ENCODE measurements around the gene SNORC. TPM values are rescaled to one million over a fixed set of nuclear protein-coding genes. Genes with fewer than 3 reads are reported as not detected.

The SNORC gene
- total and polyA plus RNA-seq, 2 of the 4 experiments (the other 2 are of a cell fraction) = under 0.01 to 0.67 TPM

DNA sequence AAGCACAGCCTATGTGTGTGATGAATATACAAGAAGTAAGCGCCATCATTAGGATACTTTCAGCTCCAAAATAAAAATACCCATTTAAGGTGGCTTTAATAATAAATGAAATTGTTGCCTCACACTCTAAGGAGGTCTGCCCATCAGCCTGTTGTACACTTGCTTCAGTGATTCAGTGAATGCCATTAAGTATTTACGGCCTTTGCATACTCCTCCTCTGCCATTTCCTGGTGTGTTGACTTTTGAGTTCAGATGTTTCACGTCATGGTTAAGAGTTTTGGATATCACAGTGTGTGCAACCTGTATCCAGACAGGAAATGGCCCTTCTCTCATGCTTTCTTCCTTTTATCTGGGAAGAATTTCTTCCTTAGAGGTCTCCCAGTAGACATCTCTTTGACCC lies 38.6 kb upstream of the SNORC start:
- in situ Hi-C loops (cut with MboI; ENCODE audit: low sequenced_read_pairs) (no loop called here), intact Hi-C loops (cut with micrococcal nuclease) (no loop called here), dilution Hi-C loops (cut with HindIII; ENCODE audit: low sequenced_read_pairs, unreplicated experiment) (no loop called here)
- Histone ChIP-seq H2AK5ac (ENCODE audit: low read depth, low read length) (no peak overlapping the region), H4K5ac (ENCODE audit: low read depth, low read length) (no peak overlapping the region), H2AFZ (replicated peaks; ENCODE audit: low read length, poor library complexity) (no peak overlapping the region), H2BK15ac (ENCODE audit: low read depth, low read length) (no peak overlapping the region), H3K4ac (ENCODE audit: low read depth, low read length) (no peak overlapping the region), H2BK5ac (ENCODE audit: low read depth, low read length, poor library complexity, severe bottlenecking) (no peak overlapping the region), H2BK20ac (ENCODE audit: low read depth, low read length) (no peak overlapping the region), H4K8ac (ENCODE audit: low read depth in 2 of 2, low read length in 2 of 2) (no peak overlapping the region), H2AK9ac (replicated peaks; ENCODE audit: low read depth, low read length, poor library complexity) (no peak overlapping the region), H3K9ac (ENCODE audit: low read depth, low read length) (no peak overlapping the region), H3K4me2 (ENCODE audit: low read depth, low read length) (no peak overlapping the region), H3K27me3 (ENCODE audit: control insufficient read depth, insufficient read depth, low read length) (no peaks in the 10 kb centered on the region), H3K4me3 (ENCODE audit: insufficient read depth, low read depth, low read length) (no peak overlapping the region), H3K79me1 (ENCODE audit: low read depth in 1 of 2, low read length in 2 of 2) (peaks cover 7 to 9% of the 10 kb centered on the region in 2 experiments; a peak in 2 of 4 replicates), H3K14ac (replicated peaks; ENCODE audit: low read depth, low read length) (no peak overlapping the region), H3K56ac (ENCODE audit: extremely low read depth, insufficient read depth, low read length) (no peak overlapping the region), H3K9me3 (ENCODE audit: control insufficient read depth, insufficient read depth, low read length) (no peaks in the 10 kb centered on the region), H3K36me3 (ENCODE audit: control insufficient read depth, insufficient read depth, low read length) (peaks cover 30% of the 10 kb centered on the region), H4K91ac (ENCODE audit: insufficient read depth, low read depth, low read length) (no peak overlapping the region), H3K9me1 (ENCODE audit: insufficient read depth, low read length) (no peaks in the 10 kb centered on the region), H3K23ac (ENCODE audit: low read depth, low read length) (no peak overlapping the region), H4K20me1 (ENCODE audit: insufficient read depth, low read length) (no peaks in the 10 kb centered on the region), H2BK120ac (ENCODE audit: low read depth, low read length) (no peak overlapping the region), H3K18ac (ENCODE audit: low read depth, low read length) (no peak overlapping the region), H3K4me1 (ENCODE audit: control insufficient read depth, insufficient read depth, low read length) (no peaks in the 10 kb centered on the region), H3K27ac (ENCODE audit: insufficient read depth, low read length) (no peak overlapping the region)
- WGBS, 2 experiments (ENCODE audit: extremely low coverage in 2 of 2, insufficient read length in 1 of 2) = no CpG with 5 or more reads among the region's 3 CpGs
- ChIA-PET CTCF (no interaction called here), POLR2A (ENCODE audit: unreplicated experiment) (no interaction called here)
- no TSS peak for BruUV-seq (replicated peaks)
- no peak for ATAC-seq (ENCODE audit: low read depth)
- no peak for DNase-seq
- TF ChIP-seq NFE2L2 (IDR thresholded peaks at IDR 0.05; ENCODE audit: low read depth, low read length) = no peak
- TF ChIP-seq RFX5 (IDR thresholded peaks at IDR 0.05; ENCODE audit: low read depth, low read length) = no peak
- TF ChIP-seq RAD21 (IDR thresholded peaks at IDR 0.05; ENCODE audit: low read length) = no peak
- no peak for TF ChIP-seq MAZ (IDR thresholded peaks at IDR 0.05; ENCODE audit: borderline replicate concordance, low read depth, low read length)
- TF ChIP-seq, protein P1, sequence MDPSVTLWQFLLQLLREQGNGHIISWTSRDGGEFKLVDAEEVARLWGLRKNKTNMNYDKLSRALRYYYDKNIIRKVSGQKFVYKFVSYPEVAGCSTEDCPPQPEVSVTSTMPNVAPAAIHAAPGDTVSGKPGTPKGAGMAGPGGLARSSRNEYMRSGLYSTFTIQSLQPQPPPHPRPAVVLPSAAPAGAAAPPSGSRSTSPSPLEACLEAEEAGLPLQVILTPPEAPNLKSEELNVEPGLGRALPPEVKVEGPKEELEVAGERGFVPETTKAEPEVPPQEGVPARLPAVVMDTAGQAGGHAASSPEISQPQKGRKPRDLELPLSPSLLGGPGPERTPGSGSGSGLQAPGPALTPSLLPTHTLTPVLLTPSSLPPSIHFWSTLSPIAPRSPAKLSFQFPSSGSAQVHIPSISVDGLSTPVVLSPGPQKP (IDR thresholded peaks at IDR 0.05; ENCODE audit: borderline replicate concordance, low read depth, low read length) = no peak
- no peak for TF ChIP-seq POLR2A (IDR thresholded peaks at IDR 0.05; ENCODE audit: low read depth, low read length)
- TF ChIP-seq CHD1 (IDR thresholded peaks at IDR 0.05; ENCODE audit: low read depth, low read length) = no peak
